ENCODE data around the gene ETS1. TPM values are rescaled to one million over a fixed set of nuclear protein-coding genes. Genes with fewer than 3 reads are reported as not detected.

ETS1 gene
- total RNA-seq, 1 donor from 2014 or later, result 517 TPM

DNA sequence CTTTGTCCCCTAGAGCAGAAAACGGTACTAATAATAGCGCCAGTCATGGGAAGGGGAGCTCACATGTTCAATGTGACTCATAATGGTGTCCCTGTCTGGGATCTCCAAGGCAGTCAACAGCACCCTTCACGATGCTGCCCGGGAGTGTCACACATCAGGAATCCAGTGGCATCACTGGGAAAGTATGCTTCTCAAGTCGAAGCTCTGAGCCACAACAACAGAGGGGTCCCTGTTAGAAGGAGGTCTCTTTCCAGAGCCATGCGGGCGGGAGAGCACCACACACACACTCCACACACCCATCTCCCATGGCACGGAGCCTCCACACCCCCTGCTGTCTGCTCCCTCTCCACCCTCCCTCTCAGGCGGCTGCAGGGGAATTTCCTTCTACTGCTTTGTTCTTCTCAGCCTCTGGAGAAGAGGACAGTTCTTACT lies 119.7 kb downstream of the ETS1 start:
- Mint-ChIP-seq H3K27me3 (ENCODE audit: low read depth) (no peaks in the 10 kb centered on the region), H3K36me3 (ENCODE audit: low read depth) (peaks cover 99% of the 10 kb centered on the region), H3K27ac (peak overlapping the region; percentile 91), H3K9me3 (no peaks in the 10 kb centered on the region), H3K4me1 (ENCODE audit: low read depth) (peaks cover 93% of the 10 kb centered on the region), H3K4me3 (ENCODE audit: low read depth) (peak overlapping the region; percentile 64)
- no peak for DNase-seq (ENCODE audit: low spot score)
- intact Hi-C loops (cut with micrococcal nuclease), result loop anchor here (5.0 kb wide), 1 partner anchor 430 kb away; no protein-coding TSS in a partner anchor

DNA sequence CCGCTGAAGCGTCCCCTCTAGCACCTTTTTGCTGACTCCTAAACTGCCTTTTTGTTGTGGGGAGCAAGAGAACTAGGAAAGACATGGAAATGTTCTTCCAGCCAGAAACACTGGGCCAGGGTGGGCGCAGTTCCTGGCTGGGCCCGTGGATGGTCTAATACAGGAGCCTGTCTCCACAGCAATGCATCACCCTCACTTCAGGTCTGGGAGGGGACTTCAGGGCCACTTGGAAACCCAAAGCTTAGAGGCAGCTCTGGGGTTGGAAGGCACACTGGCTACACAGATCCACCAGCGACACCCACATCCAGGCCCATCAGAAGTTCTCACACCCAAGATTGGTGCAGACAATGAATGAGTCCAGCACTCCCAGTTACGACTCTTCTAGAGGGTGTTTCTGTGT lies 120.3 kb downstream of the ETS1 start:
- peak overlapping the region; percentile 64 for H3K4me3 Mint-ChIP-seq (ENCODE audit: low read depth)
- intact Hi-C loops (cut with micrococcal nuclease), result loop anchor here (5.0 kb wide), 1 partner anchor 430 kb away; no protein-coding TSS in a partner anchor
- H3K27me3 Mint-ChIP-seq (ENCODE audit: low read depth), result no peaks in the 10 kb centered on the region
- no peak for DNase-seq (ENCODE audit: low spot score)
- peaks cover 99% of the 10 kb centered on the region for H3K36me3 Mint-ChIP-seq (ENCODE audit: low read depth)
- peaks cover 88% of the 10 kb centered on the region for H3K4me1 Mint-ChIP-seq (ENCODE audit: low read depth)
- H3K27ac Mint-ChIP-seq, result peak overlapping the region; percentile 91
- no peaks in the 10 kb centered on the region for H3K9me3 Mint-ChIP-seq

DNA sequence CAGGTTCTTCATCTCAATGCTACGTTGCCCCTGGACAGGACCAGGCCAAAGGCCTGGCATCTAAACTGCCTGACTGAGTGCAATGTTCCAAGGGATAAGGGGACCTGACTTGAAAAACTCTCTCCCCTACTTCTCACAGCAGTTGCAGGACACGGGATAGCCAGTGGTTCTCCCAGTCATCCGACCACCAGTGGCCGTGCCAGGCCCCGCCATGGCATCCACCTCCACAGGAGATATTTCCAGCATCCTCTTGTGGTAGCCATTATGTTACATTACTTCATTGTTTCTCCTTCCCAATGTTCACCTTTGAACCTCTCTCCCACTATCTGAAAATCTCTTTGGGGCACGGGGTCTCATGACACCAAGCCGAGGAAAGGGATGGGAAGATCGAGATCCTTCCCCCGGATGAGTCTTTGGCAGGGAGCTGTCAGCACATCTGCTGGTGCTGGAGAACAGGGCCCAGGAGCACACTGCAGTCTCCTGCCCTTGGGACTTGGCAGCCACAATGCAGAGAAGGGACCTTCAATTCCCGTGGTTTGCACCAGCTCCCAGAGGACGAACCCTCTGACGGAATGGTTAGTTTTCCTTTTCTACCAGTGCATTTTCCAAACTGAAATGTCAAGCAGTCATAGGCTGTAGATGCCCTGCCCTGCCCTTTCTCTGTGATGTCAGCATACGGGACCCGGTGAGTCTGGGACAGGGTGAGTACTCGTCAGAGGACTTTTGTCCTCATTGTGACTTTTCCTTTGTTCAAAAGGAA lies 121.2 kb downstream of the ETS1 start:
- intact Hi-C loops (cut with micrococcal nuclease), result loop anchor here (5.0 kb wide), 1 partner anchor 429 kb away; no protein-coding TSS in a partner anchor
- no peaks in the 10 kb centered on the region for H3K9me3 Mint-ChIP-seq
- peaks cover 83% of the 10 kb centered on the region for H3K4me1 Mint-ChIP-seq (ENCODE audit: low read depth)
- H3K27me3 Mint-ChIP-seq (ENCODE audit: low read depth), result no peaks in the 10 kb centered on the region
- H3K27ac Mint-ChIP-seq, result peak overlapping the region; percentile 91
- H3K4me3 Mint-ChIP-seq (ENCODE audit: low read depth), result peak overlapping the region; percentile 64
- peaks cover 99% of the 10 kb centered on the region for H3K36me3 Mint-ChIP-seq (ENCODE audit: low read depth)
- DNase-seq (ENCODE audit: low spot score), result peak; percentile 8

DNA sequence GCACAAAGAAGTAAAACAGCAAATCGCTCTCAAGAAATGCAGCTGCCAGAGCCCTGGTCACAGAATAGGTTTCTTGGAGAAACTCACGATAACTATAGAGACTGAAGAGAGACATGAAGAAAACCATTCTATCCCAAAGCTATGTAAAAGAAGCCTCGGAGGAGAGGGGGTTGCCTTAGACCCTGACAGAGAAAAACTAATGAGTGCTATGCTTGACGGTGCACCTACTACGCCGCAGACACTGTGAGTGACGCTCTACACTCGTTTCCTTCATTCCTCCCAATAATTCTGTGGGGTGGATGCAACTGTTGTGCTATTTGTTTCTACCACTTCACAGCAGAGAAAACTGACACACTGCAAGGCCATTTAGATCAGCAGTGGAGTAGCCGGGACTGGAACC lies 121.8 kb downstream of the ETS1 start:
- peaks cover 100% of the 10 kb centered on the region for H3K36me3 Mint-ChIP-seq (ENCODE audit: low read depth)
- no peaks in the 10 kb centered on the region for H3K9me3 Mint-ChIP-seq
- peak overlapping the region; percentile 91 for H3K27ac Mint-ChIP-seq
- H3K27me3 Mint-ChIP-seq (ENCODE audit: low read depth), result no peaks in the 10 kb centered on the region
- intact Hi-C loops (cut with micrococcal nuclease), result loop anchor here (5.0 kb wide), 1 partner anchor 428 kb away; no protein-coding TSS in a partner anchor
- DNase-seq (ENCODE audit: low spot score), result peak; percentile 10
- H3K4me1 Mint-ChIP-seq (ENCODE audit: low read depth), result peaks cover 84% of the 10 kb centered on the region
- peak overlapping the region; percentile 64 for H3K4me3 Mint-ChIP-seq (ENCODE audit: low read depth)

DNA sequence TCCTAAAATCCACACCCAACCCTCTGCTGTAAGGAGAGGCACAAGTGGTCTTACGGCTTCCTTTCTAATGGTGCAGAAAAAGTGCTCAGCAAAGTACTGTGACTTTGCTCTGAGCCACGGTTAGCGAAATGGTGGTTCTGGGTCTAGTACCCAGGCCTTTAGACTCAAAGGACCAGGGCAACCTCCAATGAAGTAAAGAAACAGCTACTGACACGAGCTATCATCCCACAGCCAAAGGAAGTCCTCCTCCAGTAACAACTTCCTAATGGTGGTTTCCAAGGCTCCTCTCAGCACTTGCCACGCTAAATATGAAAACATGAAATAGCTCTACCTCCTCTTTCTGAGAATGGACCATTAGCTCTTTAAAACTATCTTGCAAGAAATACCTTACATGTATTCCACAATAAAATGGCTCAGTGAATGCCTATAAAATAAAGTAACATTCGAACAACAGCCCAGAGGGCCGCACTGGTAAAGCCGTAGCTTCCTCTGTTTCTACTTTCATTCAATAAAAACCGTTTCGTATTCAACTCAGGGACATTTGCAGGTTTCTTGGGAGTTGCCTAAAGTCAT lies 122.4 kb downstream of the ETS1 start:
- Mint-ChIP-seq H3K4me1 (ENCODE audit: low read depth) (peaks cover 82% of the 10 kb centered on the region), H3K27me3 (ENCODE audit: low read depth) (no peaks in the 10 kb centered on the region), H3K36me3 (ENCODE audit: low read depth) (peaks cover 100% of the 10 kb centered on the region), H3K27ac (peak overlapping the region; percentile 91), H3K4me3 (ENCODE audit: low read depth) (peak overlapping the region; percentile 64), H3K9me3 (no peaks in the 10 kb centered on the region)
- intact Hi-C loops (cut with micrococcal nuclease), result loop anchor here (5.0 kb wide), 1 partner anchor 428 kb away; no protein-coding TSS in a partner anchor
- peak; percentile 10 for DNase-seq (ENCODE audit: low spot score)

DNA sequence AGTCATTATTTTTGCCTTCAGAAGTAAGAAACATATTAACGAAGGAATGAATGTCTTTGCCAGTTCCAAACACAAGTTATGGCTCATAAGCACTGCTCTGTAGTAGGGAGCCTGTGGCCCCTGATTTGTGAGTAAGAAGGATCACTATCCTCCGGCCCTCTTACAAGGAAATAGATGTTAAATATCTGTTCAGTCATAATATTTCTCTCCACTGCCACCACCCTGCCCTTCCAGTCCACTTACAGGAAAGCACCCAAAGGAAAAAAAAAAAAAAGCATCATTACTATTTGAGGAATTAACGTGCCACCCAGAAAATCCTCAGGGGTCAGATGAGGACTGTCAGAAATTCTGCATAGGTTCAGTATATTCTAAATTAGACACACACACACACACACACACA lies 123.4 kb downstream of the ETS1 start:
- Mint-ChIP-seq H3K36me3 (ENCODE audit: low read depth) (peaks cover 99% of the 10 kb centered on the region), H3K4me3 (ENCODE audit: low read depth) (peak overlapping the region; percentile 17), H3K27ac (peak overlapping the region; percentile 91), H3K27me3 (ENCODE audit: low read depth) (no peaks in the 10 kb centered on the region), H3K9me3 (no peaks in the 10 kb centered on the region), H3K4me1 (ENCODE audit: low read depth) (peaks cover 76% of the 10 kb centered on the region)
- no peak for DNase-seq (ENCODE audit: low spot score)
- intact Hi-C loops (cut with micrococcal nuclease), result no loop called here

DNA sequence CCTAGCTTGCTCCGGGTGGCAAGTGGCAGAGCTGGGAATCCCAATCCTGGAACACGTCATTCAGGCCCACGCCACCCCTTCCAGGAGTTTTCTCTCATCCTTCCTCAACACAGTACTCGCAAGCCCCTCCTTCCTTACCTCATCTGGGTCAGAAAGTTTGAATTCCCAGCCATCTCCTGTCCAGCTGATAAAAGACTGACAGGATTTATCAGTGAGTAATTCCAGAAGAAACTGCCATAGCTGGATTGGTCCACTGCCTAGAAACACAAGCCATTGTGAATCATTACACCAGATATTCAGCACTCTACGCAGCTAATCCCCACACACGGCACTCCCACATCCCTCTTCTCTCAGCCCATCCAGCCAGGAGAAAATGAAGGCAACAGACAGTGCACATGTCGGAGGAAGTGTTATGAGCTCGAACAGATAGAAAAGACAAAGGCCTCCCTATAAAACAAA lies 124.0 kb downstream of the ETS1 start:
- intact Hi-C loops (cut with micrococcal nuclease), result no loop called here

DNA sequence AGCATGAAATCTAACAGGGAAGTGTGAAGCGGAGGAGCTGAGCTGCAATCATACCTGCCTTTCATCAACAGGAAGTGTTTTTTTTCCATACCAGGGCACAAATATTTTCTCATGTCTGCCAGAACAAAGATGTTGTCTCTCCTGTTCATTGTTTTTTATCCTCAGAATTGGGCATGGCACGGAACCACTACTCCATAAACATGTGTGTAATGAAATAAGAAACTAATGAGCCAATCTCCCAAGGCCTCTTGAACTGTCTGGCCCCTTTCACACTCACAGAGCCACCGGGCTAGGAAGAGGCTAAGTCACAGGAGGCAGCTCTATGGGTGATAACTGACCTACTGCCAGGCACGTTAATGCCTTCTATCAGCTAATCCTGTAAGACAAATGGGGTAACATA lies 124.4 kb downstream of the ETS1 start:
- Mint-ChIP-seq H3K9me3 (no peaks in the 10 kb centered on the region), H3K4me1 (ENCODE audit: low read depth) (peaks cover 68% of the 10 kb centered on the region), H3K36me3 (ENCODE audit: low read depth) (peaks cover 98% of the 10 kb centered on the region), H3K27me3 (ENCODE audit: low read depth) (no peaks in the 10 kb centered on the region), H3K27ac (peak overlapping the region; percentile 91), H3K4me3 (ENCODE audit: low read depth) (no peak overlapping the region)
- intact Hi-C loops (cut with micrococcal nuclease), result no loop called here
- DNase-seq (ENCODE audit: low spot score), result no peak

More for the DNA sequence above, 124.0 kb downstream of the ETS1 start:
- DNase-seq (ENCODE audit: low spot score), result no peak
- Mint-ChIP-seq H3K27ac (peak overlapping the region; percentile 91), H3K4me1 (ENCODE audit: low read depth) (peaks cover 72% of the 10 kb centered on the region), H3K36me3 (ENCODE audit: low read depth) (peaks cover 98% of the 10 kb centered on the region), H3K4me3 (ENCODE audit: low read depth) (no peak overlapping the region), H3K9me3 (no peaks in the 10 kb centered on the region), H3K27me3 (ENCODE audit: low read depth) (no peaks in the 10 kb centered on the region)

DNA sequence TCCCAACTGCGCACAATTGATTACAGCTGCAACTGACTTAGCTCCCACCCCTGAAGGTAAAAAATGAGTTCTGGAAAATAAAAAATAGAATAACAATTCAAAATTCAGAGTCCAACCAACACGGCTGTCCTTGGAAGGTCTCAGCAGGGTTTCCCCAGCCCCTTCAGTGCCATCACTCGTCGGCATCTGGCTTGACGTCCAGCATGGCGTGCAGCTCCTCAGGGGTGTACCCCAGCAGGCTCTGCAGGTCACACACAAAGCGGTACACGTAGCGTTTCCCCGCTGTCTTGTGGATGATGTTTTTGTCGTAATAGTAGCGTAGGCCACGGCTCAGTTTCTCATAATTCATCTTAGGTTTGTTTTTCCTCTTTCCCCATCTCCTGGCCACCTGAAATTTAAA lies 125.2 kb downstream of the ETS1 start:
- Mint-ChIP-seq H3K27ac (peak overlapping the region; percentile 91), H3K36me3 (ENCODE audit: low read depth) (peaks cover 98% of the 10 kb centered on the region), H3K4me1 (ENCODE audit: low read depth) (peaks cover 63% of the 10 kb centered on the region), H3K27me3 (ENCODE audit: low read depth) (no peaks in the 10 kb centered on the region), H3K4me3 (ENCODE audit: low read depth) (no peak overlapping the region), H3K9me3 (no peaks in the 10 kb centered on the region)
- intact Hi-C loops (cut with micrococcal nuclease), result no loop called here
- no peak for DNase-seq (ENCODE audit: low spot score)

DNA sequence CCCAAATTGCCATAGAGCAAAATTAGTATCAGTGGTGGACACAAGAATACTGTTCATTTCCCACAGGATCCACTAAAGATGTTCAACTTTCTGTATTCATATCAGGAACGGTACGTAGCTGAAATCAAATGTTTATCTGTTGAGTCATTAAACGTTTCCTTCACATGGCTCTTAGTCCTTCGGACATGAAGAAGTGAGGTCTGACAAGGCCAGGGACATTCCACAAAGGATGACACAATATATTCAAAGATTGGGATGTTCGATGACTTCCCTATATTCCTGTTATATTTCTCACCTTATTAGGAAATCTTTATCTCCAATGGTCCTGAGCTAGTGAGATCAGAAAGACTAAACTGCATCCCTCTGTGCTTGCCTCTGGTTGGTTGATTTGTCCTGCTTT lies 129.0 kb downstream of the ETS1 start:
- intact Hi-C loops (cut with micrococcal nuclease), result no loop called here
- H3K9me3 Mint-ChIP-seq, result no peaks in the 10 kb centered on the region
- no peaks in the 10 kb centered on the region for H3K27me3 Mint-ChIP-seq (ENCODE audit: low read depth)
- H3K36me3 Mint-ChIP-seq (ENCODE audit: low read depth), result peaks cover 96% of the 10 kb centered on the region
- no peak for DNase-seq (ENCODE audit: low spot score)
- peaks cover 48% of the 10 kb centered on the region for H3K4me1 Mint-ChIP-seq (ENCODE audit: low read depth)
- no peak overlapping the region for H3K27ac Mint-ChIP-seq
- H3K4me3 Mint-ChIP-seq (ENCODE audit: low read depth), result no peak overlapping the region

DNA sequence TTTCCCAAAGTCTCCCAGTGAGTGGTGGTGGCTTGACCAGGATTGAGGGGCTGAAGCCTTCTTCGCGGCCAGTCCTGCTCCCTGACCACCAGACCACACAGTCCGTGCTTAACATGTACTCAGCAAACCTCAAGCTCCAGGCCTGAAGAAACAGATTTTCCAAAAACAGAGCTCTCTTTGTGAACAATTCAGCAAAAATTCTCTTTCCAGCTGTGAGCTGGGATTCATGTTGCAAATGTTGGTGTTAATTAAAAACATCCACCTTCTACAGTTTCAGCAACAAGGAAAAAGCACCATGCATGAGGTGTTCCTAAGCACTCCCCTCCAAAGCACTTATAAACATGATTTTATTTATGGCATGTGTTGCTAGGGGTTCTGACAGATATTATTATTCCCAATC lies 129.5 kb downstream of the ETS1 start:
- intact Hi-C loops (cut with micrococcal nuclease), result no loop called here
- no peak overlapping the region for H3K4me3 Mint-ChIP-seq (ENCODE audit: low read depth)

DNA sequence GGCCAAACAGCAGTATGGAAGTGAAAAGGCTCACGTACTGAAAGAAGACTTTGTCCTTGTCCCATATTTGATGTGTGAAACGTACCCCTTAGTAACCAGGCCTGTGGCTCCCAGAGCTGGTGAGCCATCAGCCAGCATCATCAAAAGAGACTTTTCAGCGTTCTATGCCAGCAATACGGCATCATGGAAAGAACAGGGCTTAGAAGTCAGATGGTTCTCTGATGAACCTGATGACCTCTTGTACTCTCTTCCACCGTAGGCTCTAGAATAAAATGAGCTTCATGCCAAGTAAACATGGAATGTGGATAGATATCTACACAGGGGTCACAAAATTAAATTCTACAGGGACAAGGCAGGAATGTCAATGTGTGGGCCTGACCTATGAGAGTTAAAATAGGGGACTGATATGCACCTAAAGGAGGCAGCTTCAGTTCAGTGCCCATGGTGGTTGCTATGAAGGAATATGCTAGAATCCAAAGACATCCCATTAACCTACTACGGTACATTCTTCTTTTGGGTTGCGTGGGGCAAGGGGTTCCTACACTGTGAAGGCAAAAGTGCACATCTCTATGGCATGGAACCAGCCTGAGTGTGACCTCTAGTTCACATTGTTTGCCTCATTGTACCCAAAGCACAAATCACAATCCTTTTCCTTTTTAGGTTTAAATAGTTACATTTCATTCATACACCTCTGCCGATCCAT lies 130.6 kb downstream of the ETS1 start:
- peaks cover 49% of the 10 kb centered on the region for H3K4me1 Mint-ChIP-seq (ENCODE audit: low read depth)
- H3K4me3 Mint-ChIP-seq (ENCODE audit: low read depth), result no peak overlapping the region
- H3K9me3 Mint-ChIP-seq, result no peaks in the 10 kb centered on the region
- no peak for DNase-seq (ENCODE audit: low spot score)
- no peaks in the 10 kb centered on the region for H3K27me3 Mint-ChIP-seq (ENCODE audit: low read depth)
- intact Hi-C loops (cut with micrococcal nuclease), result no loop called here
- peak overlapping the region; percentile 33 for H3K27ac Mint-ChIP-seq
- peaks cover 81% of the 10 kb centered on the region for H3K36me3 Mint-ChIP-seq (ENCODE audit: low read depth)

More for the DNA sequence above, 129.5 kb downstream of the ETS1 start:
- Mint-ChIP-seq H3K4me1 (ENCODE audit: low read depth) (peaks cover 46% of the 10 kb centered on the region), H3K9me3 (no peaks in the 10 kb centered on the region), H3K27ac (no peak overlapping the region), H3K36me3 (ENCODE audit: low read depth) (peaks cover 93% of the 10 kb centered on the region), H3K27me3 (ENCODE audit: low read depth) (no peaks in the 10 kb centered on the region)
- no peak for DNase-seq (ENCODE audit: low spot score)

Measured in activated T-helper 2 cell treated with anti-CD3 and anti-CD28 coated beads, Interferon-gamma antibody, Interleukin-2, Interleukin-4, amounts not matched to agents 10 μg/mL and 5 μg/mL and 100 μg/mL, durations not matched to agents 14 hours and 24 hours and 36 hours (primary cell).